Neural progenitor cell (in vitro differentiated cells): Measurements from ENCODE around the gene FAM221B. TPM values are rescaled to one million over a fixed set of nuclear protein-coding genes. Genes with fewer than 3 reads are reported as not detected.
A peak's percentile ranks its signal among the peaks of the same experiment; 100 is the strongest.

Experiments
- DNase-seq: peaks from one replicate; pipeline ENCODE4 v3.0.0-alpha.2; 2016; ENCODE audit warnings: low spot score
- H2AFZ ChIP-seq: fragments of 200-600 bp; sonication (generic); replicated peaks from 2 replicates; pipeline ENCODE4 v1.6.1; 2016; ENCODE audit warnings: antibody characterized with exemption
- H3F3A ChIP-seq: fragments of 200-600 bp; sonication (generic); 2 replicates; pipeline ENCODE4 v1.6.1; 2016; ENCODE audit warnings: antibody characterized with exemption, low read depth
- H3K27ac ChIP-seq: fragments of 200-600 bp; sonication (generic); 2 replicates; pipeline ENCODE4 v1.5.1; 2016; ENCODE audit warnings: mild to moderate bottlenecking
- H3K27me3 ChIP-seq: fragments of 200-600 bp; sonication (generic); 2 replicates; pipeline ENCODE4 v1.6.1; 2016; ENCODE audit warnings: mild to moderate bottlenecking, moderate library complexity
- H3K36me3 ChIP-seq: fragments of 200-600 bp; sonication (generic); 2 replicates; pipeline ENCODE4 v1.5.1; 2016
- H3K4me1 ChIP-seq: fragments of 200-600 bp; sonication (generic); 2 replicates; pipeline ENCODE4 v1.6.1; 2016; ENCODE audit warnings: mixed run types
- H3K4me2 ChIP-seq: fragments of 200-600 bp; sonication (generic); 2 replicates; pipeline ENCODE4 v1.6.1; 2016
- H3K4me3 ChIP-seq: fragments of 200-600 bp; sonication (generic); 2 replicates; pipeline ENCODE4 v1.5.1; 2016
- H3K79me2 ChIP-seq: fragments of 200-600 bp; sonication (generic); 2 replicates; pipeline ENCODE4 v1.6.1; 2016; ENCODE audit warnings: low read depth
- H3K9ac ChIP-seq: fragments of 200-600 bp; sonication (generic); 2 replicates; pipeline ENCODE4 v1.6.1; 2016
- H3K9me3 ChIP-seq: fragments of 200-600 bp; sonication (generic); 2 replicates; pipeline ENCODE4 v1.5.1; 2016; ENCODE audit warnings: low read depth
- H4K20me1 ChIP-seq: fragments of 200-600 bp; sonication (generic); 2 replicates; pipeline ENCODE4 v1.6.1; 2016; ENCODE audit warnings: low read depth
- H3K27ac Mint-ChIP-seq: 3 replicates; pipeline ENCODE4 v1.8.0; 2021; ENCODE audit warnings: mixed read lengths
- H3K27me3 Mint-ChIP-seq: 2 replicates; pipeline ENCODE4 v1.8.0; 2022; ENCODE audit warnings: low read depth, mild to moderate bottlenecking, inconsistent platforms, moderate library complexity, mixed read lengths; ENCODE audit not compliant: insufficient read depth
- H3K36me3 Mint-ChIP-seq: 3 replicates; pipeline ENCODE4 v1.8.0; 2021; ENCODE audit warnings: mixed read lengths
- H3K4me1 Mint-ChIP-seq: 3 replicates; pipeline ENCODE4 v1.8.0; 2021; ENCODE audit warnings: mixed read lengths
- H3K4me3 Mint-ChIP-seq: 3 replicates; pipeline ENCODE4 v1.8.0; 2021; ENCODE audit warnings: mild to moderate bottlenecking, moderate library complexity, mixed read lengths
- H3K9me3 Mint-ChIP-seq: 3 replicates; pipeline ENCODE4 v1.8.0; 2020; ENCODE audit warnings: mixed read lengths
- CTCF ChIP-seq: fragments of 200-600 bp; sonication (generic); IDR thresholded peaks from 2 replicates; pipeline ENCODE4 v1.5.1; 2017; ENCODE audit warnings: antibody characterized with exemption, mild to moderate bottlenecking
- EZH2 ChIP-seq: fragments of 200-600 bp; sonication (generic); IDR thresholded peaks from 2 replicates; pipeline ENCODE4 v1.6.1; 2017; ENCODE audit warnings: antibody characterized with exemption, mild to moderate bottlenecking, moderate library complexity
- EZH2phosphoT487 ChIP-seq: fragments of 200-600 bp; sonication (generic); IDR thresholded peaks from 2 replicates; pipeline ENCODE4 v1.6.1; 2017; ENCODE audit warnings: antibody characterized with exemption
- total RNA-seq: library from RNA; depleted of rRNA; stranded (reverse); fragments of >200 nt; gene quantifications from 2 replicates; pipeline ENCODE4 v1.2.3, GENCODE V29; 2015; ENCODE audit warnings: low replicate concordance

FAM221B gene
- total RNA-seq, 1 donor from 2014 or later, result not detected

DNA sequence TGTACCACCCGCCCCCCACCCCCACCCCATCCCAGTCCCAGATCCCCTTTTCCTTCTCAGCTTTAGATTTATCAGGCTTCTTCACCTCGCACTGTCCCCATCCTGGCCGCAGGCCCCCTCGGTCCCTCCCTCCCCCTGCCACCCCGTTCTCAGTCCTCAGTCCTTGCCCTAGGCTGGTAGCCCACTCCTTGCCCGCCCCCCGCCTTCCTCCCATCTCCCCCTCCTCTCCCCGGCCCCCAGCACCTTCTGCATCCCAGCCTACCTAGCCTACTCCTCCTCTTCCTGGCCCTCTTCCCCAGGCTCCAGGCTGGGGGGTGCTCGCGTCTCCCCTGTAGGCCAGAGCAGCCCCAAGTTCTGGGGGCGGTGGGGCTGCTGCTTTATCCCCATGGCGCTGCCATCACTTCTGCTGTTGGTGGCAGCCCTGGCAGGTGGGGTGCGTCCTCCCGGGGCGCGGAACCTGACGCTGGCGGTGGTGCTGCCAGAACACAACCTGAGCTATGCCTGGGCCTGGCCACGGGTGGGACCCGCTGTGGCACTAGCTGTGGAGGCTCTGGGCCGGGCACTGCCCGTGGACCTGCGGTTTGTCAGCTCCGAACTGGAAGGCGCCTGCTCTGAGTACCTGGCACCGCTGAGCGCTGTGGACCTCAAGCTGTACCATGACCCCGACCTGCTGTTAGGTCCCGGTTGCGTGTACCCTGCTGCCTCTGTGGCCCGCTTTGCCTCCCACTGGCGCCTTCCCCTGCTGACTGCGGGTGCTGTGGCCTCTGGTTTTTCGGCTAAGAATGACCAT, 36.3 kb downstream of the FAM221B start:
- no peaks in the 10 kb centered on the region for H3K36me3 ChIP-seq
- peaks cover 8% of the 10 kb centered on the region for H3K4me1 ChIP-seq
- H3K4me3 ChIP-seq, result peak overlapping the region; percentile 51
- Mint-ChIP-seq H3K27ac (no peak overlapping the region), H3K9me3 (no peaks in the 10 kb centered on the region), H3K36me3 (no peaks in the 10 kb centered on the region), H3K4me3 (peak overlapping the region; percentile 72), H3K27me3 (peaks cover 6% of the 10 kb centered on the region), H3K4me1 (peaks cover 20% of the 10 kb centered on the region)
- H3K9me3 ChIP-seq, result no peaks in the 10 kb centered on the region
- H3F3A ChIP-seq, result peaks cover 6% of the 10 kb centered on the region
- H3K9ac ChIP-seq, result no peak overlapping the region
- H3K79me2 ChIP-seq, result no peaks in the 10 kb centered on the region
- peak overlapping the region; percentile 86 for H3K4me2 ChIP-seq
- DNase-seq, result no peak
- no peak overlapping the region for H3K27ac ChIP-seq
- no peaks in the 10 kb centered on the region for H3K27me3 ChIP-seq
- H2AFZ ChIP-seq, result no peak overlapping the region
- no peaks in the 10 kb centered on the region for H4K20me1 ChIP-seq
- TF ChIP-seq CTCF (no peak), EZH2 (no peak), EZH2phosphoT487 (no peak)

DNA sequence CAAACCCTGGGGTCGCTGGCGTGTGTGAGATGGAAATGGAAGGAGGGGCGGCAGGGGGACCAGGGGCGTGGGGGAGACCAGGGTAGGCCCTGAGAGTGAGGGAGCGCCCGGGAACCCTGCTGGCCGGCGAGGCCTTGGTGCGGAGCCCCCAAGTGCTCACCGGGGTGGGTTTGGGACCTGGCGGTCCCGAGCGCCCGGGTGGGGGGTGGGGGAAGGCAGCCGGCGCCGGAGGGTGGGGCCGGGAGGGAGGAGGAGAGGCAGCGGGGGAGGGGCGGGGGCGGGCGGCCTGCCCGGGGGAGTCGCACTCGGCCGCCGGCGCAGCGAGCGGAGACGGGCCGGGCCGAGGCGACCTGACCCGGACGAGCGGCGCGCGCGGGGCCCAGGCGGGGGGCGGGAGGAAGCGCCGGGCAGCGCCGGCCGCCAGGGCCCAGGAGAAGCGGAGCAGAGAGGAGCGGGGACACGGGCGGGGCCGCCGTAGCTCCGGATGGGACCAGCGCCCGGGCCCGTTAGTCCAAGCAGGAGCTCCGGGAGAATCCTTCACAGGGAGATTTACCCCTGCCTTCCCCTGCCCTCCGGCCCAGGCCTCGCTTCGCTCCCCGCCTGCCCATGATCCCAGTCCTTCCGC, 37.1 kb downstream of the FAM221B start, which contains the start of gene NPR2:
Gene NPR2, plus strand, starts transcription at position 295 of the 625 bp plus-strand sequence. CDS start 818 bp downstream, outside the sequence.
- no peaks in the 10 kb centered on the region for H3K79me2 ChIP-seq
- H3K4me2 ChIP-seq, result peak within 1 kb of the TSS; percentile 86
- no peak for TF ChIP-seq EZH2phosphoT487
- no peak for TF ChIP-seq CTCF
- no peak for TF ChIP-seq EZH2
- peaks cover 8% of the 10 kb centered on the region for H3K4me1 ChIP-seq
- no peak within 1 kb of the TSS for H3K9ac ChIP-seq
- H3K27ac Mint-ChIP-seq, result peak within 1 kb of the TSS; percentile 90
- no peaks in the 10 kb centered on the region for H3K36me3 Mint-ChIP-seq
- no peaks in the 10 kb centered on the region for H3K9me3 ChIP-seq
- H3K27me3 Mint-ChIP-seq, result peaks cover 4% of the 10 kb centered on the region
- H3K4me3 ChIP-seq, result peak within 1 kb of the TSS; percentile 51
- H2AFZ ChIP-seq, result peak within 1 kb of the TSS; percentile 15
- H3K27ac ChIP-seq, result no peak within 1 kb of the TSS
- H3K4me1 Mint-ChIP-seq, result peaks cover 17% of the 10 kb centered on the region
- H4K20me1 ChIP-seq, result no peaks in the 10 kb centered on the region
- peak; percentile 79 for DNase-seq
- no peaks in the 10 kb centered on the region for H3K27me3 ChIP-seq
- peak within 1 kb of the TSS; percentile 80 for H3K4me3 Mint-ChIP-seq
- H3F3A ChIP-seq, result peaks cover 6% of the 10 kb centered on the region
- H3K9me3 Mint-ChIP-seq, result no peaks in the 10 kb centered on the region
- H3K36me3 ChIP-seq, result no peaks in the 10 kb centered on the region

- peaks cover 5% of the 10 kb centered on the region for H3K27me3 Mint-ChIP-seq
- Histone ChIP-seq H3K9ac (no peak overlapping the region), H3K79me2 (no peaks in the 10 kb centered on the region), H3K27ac (no peak overlapping the region), H3K27me3 (no peaks in the 10 kb centered on the region), H3K4me3 (peak overlapping the region; percentile 51), H3F3A (peaks cover 6% of the 10 kb centered on the region), H3K4me1 (peaks cover 8% of the 10 kb centered on the region), H4K20me1 (no peaks in the 10 kb centered on the region), H3K36me3 (no peaks in the 10 kb centered on the region), H3K4me2 (peak overlapping the region; percentile 86), H2AFZ (peak overlapping the region; percentile 15), H3K9me3 (no peaks in the 10 kb centered on the region)
- peak; percentile 87 for DNase-seq
- peak overlapping the region; percentile 90 for H3K27ac Mint-ChIP-seq
- H3K36me3 Mint-ChIP-seq, result no peaks in the 10 kb centered on the region
- TF ChIP-seq EZH2, result no peak
- TF ChIP-seq CTCF, result peak; percentile 89
- TF ChIP-seq EZH2phosphoT487, result no peak
- H3K4me3 Mint-ChIP-seq, result peak overlapping the region; percentile 80
- no peaks in the 10 kb centered on the region for H3K9me3 Mint-ChIP-seq
- peaks cover 17% of the 10 kb centered on the region for H3K4me1 Mint-ChIP-seq
Measured at GRCh38 chr9:35790385-35791296, 37.9 kb downstream of the FAM221B start.
